NCI-H2107 (cell line): Measurements from ENCODE around the gene TMEM81.
A peak's percentile ranks its signal among the peaks of the same experiment; 100 is the strongest.

ENCODE experiments used
- DNase-seq: peaks from one replicate; lab custom pipeline; 2025; lab: John Stamatoyannopoulos, UW

The TMEM81 gene

GRCh38 chr1:205084360-205084759 lies at the start of gene TMEM81:
Gene TMEM81 (minus strand): TSS chr1:205084460. CDS start chr1:205084320, 140 bp downstream.
- DNase-seq, result no peak

GRCh38 chr1:205133287-205133686 lies 49.0 kb upstream of the TMEM81 start:
- DNase-seq, result no peak

- DNase-seq, result no peak
These were observed 45.3 kb upstream of the TMEM81 start for GRCh38 chr1:205129447-205130029.

- no peak for DNase-seq
These were observed 43.8 kb upstream of the TMEM81 start for GRCh38 chr1:205128050-205128449.

- DNase-seq, result no peak
These were observed 43.4 kb upstream of the TMEM81 start for GRCh38 chr1:205127646-205128045.

- no peak for DNase-seq
These were observed 40.5 kb upstream of the TMEM81 start for GRCh38 chr1:205124726-205125125.

- DNase-seq, result no peak
These were observed 38.2 kb upstream of the TMEM81 start for GRCh38 chr1:205122489-205122882.

GRCh38 chr1:205121660-205122488 lies 37.6 kb upstream of the TMEM81 start, which contains the start of gene RBBP5:
Gene RBBP5 (minus strand): TSS chr1:205121978. CDS start chr1:205121873, 105 bp downstream.
- peak; percentile 92 for DNase-seq

GRCh38 chr1:205118752-205119151 lies 34.5 kb upstream of the TMEM81 start:
- no peak for DNase-seq

GRCh38 chr1:205111354-205111753 lies 27.1 kb upstream of the TMEM81 start:
- no peak for DNase-seq

GRCh38 chr1:205109711-205110110 lies 25.5 kb upstream of the TMEM81 start:
- no peak for DNase-seq

- no peak for DNase-seq
These were observed 25.0 kb upstream of the TMEM81 start for GRCh38 chr1:205109269-205109668.

- DNase-seq, result no peak
These were observed 24.2 kb upstream of the TMEM81 start for GRCh38 chr1:205108464-205108863.

GRCh38 chr1:205107327-205107726 lies 23.1 kb upstream of the TMEM81 start:
- DNase-seq, result no peak

GRCh38 chr1:205102404-205102803 lies 18.1 kb upstream of the TMEM81 start:
- no peak for DNase-seq

GRCh38 chr1:205098242-205098641 lies 14.0 kb upstream of the TMEM81 start:
- DNase-seq, result no peak

- no peak for DNase-seq
These were observed 11.2 kb upstream of the TMEM81 start for GRCh38 chr1:205095422-205095821.

- DNase-seq, result no peak
These were observed 6.9 kb upstream of the TMEM81 start for GRCh38 chr1:205091043-205091740.

GRCh38 chr1:205088341-205088740 lies 4.1 kb upstream of the TMEM81 start:
- no peak for DNase-seq

GRCh38 chr1:205082431-205082830 lies 1.8 kb downstream of the TMEM81 start:
- no peak for DNase-seq

GRCh38 chr1:205077934-205078311 lies 6.3 kb downstream of the TMEM81 start:
- DNase-seq, result no peak

GRCh38 chr1:205077158-205077933 lies 6.9 kb downstream of the TMEM81 start:
- no peak for DNase-seq
